ENCODE results near the gene WASL. TPM values are rescaled to one million over a fixed set of nuclear protein-coding genes. Genes with fewer than 3 reads are reported as not detected.

WASL gene
- total RNA-seq, 6 experiments from 2014 or later, result 22.7 to 27.6 (median 26.5) TPM

DNA sequence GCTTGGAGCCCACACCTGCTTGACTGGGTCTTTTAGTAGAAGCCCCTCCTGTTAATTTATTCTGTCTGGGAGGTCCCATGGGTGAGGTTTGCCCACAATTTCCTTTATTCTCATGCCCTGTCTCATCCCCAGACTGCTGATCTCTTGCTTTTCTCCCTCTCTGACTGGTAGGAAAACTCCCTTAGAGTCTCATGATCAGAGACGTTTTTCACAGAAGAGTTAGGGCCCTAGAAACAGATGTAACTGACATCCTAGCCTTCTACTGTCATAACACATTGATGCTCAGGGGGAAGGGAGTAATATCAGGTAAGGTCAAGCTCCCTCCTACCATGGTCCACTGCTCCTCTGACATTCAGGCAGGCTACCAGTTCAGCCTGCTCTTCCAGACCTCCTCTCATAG is 43.7 kb upstream of the WASL start:
- no peak for DNase-seq
- TF ChIP-seq, protein P1, sequence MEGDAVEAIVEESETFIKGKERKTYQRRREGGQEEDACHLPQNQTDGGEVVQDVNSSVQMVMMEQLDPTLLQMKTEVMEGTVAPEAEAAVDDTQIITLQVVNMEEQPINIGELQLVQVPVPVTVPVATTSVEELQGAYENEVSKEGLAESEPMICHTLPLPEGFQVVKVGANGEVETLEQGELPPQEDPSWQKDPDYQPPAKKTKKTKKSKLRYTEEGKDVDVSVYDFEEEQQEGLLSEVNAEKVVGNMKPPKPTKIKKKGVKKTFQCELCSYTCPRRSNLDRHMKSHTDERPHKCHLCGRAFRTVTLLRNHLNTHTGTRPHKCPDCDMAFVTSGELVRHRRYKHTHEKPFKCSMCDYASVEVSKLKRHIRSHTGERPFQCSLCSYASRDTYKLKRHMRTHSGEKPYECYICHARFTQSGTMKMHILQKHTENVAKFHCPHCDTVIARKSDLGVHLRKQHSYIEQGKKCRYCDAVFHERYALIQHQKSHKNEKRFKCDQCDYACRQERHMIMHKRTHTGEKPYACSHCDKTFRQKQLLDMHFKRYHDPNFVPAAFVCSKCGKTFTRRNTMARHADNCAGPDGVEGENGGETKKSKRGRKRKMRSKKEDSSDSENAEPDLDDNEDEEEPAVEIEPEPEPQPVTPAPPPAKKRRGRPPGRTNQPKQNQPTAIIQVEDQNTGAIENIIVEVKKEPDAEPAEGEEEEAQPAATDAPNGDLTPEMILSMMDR (IDR thresholded peaks at IDR 0.05), result no peak
- H3K36me3 Mint-ChIP-seq (ENCODE audit: low read depth), result no peaks in the 10 kb centered on the region
- H3K4me3 Mint-ChIP-seq, result no peak overlapping the region
- H3K4me1 Mint-ChIP-seq (ENCODE audit: low read depth), result no peaks in the 10 kb centered on the region; the same call in 1 of the 2 replicates
- H3K9me3 Mint-ChIP-seq, result no peaks in the 10 kb centered on the region
- H3K27me3 Mint-ChIP-seq (ENCODE audit: insufficient read depth), result no peaks in the 10 kb centered on the region
- no peak overlapping the region for H3K27ac Mint-ChIP-seq

DNA sequence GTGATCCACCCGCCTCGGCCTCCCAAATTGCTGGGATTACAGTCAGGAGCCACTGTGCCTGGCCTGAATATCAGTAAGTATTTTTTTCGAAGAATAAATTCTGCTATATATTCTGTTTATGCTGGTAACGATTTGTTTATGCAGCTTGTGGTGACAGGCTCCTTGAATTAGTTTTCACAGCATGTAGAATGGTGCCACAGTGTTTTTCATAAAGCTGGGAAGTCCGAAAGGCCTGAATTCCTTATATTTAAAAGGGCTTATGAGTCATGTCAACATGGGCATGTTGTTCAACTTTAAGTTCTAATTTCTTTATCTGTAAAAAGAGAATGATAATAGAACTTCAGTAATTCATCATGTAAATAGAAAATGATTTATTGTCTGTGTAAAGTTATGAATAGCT is 42.2 kb upstream of the WASL start:
- TF ChIP-seq, protein P1 (IDR thresholded peaks at IDR 0.05), result no peak
- H3K4me1 Mint-ChIP-seq (ENCODE audit: low read depth), result no peaks in the 10 kb centered on the region
- DNase-seq, result no peak
- H3K27ac Mint-ChIP-seq, result no peak overlapping the region
- no peak overlapping the region for H3K4me3 Mint-ChIP-seq
- H3K36me3 Mint-ChIP-seq (ENCODE audit: low read depth), result no peaks in the 10 kb centered on the region
- no peaks in the 10 kb centered on the region for H3K9me3 Mint-ChIP-seq
- no peaks in the 10 kb centered on the region for H3K27me3 Mint-ChIP-seq (ENCODE audit: insufficient read depth)

DNA sequence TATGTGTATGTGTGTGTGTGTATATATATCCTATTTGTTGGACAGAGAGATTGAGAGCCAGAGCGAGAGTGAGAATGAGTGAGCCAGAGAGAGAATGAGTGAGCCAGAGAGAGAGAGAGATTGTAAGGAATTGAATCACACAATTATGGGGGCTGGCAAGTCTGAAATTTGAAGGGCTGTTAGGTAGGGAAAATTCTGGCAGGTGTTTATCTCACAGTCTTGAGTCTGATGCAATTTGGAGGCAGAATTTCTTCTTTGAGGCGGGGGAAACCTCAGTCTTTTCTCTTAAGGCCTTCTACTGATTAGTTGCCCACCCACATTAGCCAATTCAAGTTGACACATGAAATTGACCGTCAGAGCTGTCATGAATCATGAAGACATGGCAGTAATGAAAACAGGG is 41.0 kb upstream of the WASL start:
- Mint-ChIP-seq H3K27ac (no peak overlapping the region), H3K4me3 (no peak overlapping the region), H3K27me3 (ENCODE audit: insufficient read depth) (no peaks in the 10 kb centered on the region)

DNA sequence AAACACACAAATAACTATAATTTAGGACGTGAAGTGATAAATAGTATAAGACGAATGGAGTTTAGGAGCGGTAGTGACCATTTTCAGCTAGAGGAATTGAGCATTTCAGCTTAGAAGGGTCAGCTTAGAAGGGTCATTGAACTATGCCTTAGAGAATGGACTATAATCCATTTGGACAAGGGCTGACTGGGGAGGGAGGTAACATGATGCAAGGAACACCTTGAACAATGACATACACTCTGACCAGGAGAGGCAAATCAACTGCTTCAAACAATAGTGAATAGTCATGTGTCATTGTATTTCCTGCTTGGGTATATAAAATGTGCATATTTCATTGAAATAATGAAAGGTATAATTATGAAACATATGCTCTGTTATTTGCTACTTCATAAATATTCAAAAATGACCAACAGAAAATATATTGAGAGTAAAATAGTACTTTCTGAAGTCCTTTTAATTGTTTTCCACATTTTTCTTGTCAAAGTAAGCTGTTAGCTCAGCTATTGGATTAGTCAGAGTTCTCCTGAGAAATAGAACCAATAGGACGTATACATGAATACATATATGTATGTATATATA is 40.5 kb upstream of the WASL start:
- H3K4me1 Mint-ChIP-seq (ENCODE audit: low read depth), result no peaks in the 10 kb centered on the region
- DNase-seq, result no peak
- no peaks in the 10 kb centered on the region for H3K27me3 Mint-ChIP-seq (ENCODE audit: insufficient read depth)
- H3K36me3 Mint-ChIP-seq (ENCODE audit: low read depth), result no peaks in the 10 kb centered on the region
- no peak overlapping the region for H3K27ac Mint-ChIP-seq
- H3K9me3 Mint-ChIP-seq, result no peaks in the 10 kb centered on the region
- H3K4me3 Mint-ChIP-seq, result no peak overlapping the region
- TF ChIP-seq, protein P1 (IDR thresholded peaks at IDR 0.05), result no peak

More for the DNA sequence above, 41.0 kb upstream of the WASL start:
- H3K9me3 Mint-ChIP-seq, result no peaks in the 10 kb centered on the region
- no peaks in the 10 kb centered on the region for H3K4me1 Mint-ChIP-seq (ENCODE audit: low read depth)
- TF ChIP-seq, protein P1 (IDR thresholded peaks at IDR 0.05), result no peak
- no peaks in the 10 kb centered on the region for H3K36me3 Mint-ChIP-seq (ENCODE audit: low read depth)
- DNase-seq, result no peak

DNA sequence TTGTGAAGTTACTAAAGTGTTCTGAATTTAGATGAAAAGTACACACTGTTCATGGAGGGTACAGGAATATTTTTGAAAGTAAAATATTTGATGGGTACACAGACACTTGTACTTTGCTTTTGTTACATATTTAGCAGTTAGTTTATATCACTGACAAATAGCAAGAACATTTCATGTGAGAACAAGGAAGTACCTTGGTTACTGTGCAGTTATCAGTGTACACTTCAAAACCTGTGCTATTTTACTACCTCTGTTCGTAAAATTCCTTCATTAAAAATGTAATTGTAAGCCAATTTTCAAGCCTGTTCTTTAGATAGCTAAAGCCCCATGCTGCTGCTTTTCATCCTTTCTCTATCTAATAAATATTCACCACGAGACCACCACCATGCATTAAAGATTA is 39.8 kb upstream of the WASL start:
- Mint-ChIP-seq H3K4me1 (ENCODE audit: low read depth) (no peaks in the 10 kb centered on the region), H3K4me3 (no peak overlapping the region)
- TF ChIP-seq, protein P1 (IDR thresholded peaks at IDR 0.05), result no peak

More for the DNA sequence above, 39.8 kb upstream of the WASL start:
- Mint-ChIP-seq H3K9me3 (no peaks in the 10 kb centered on the region), H3K27me3 (ENCODE audit: insufficient read depth) (no peaks in the 10 kb centered on the region), H3K36me3 (ENCODE audit: low read depth) (no peaks in the 10 kb centered on the region), H3K27ac (no peak overlapping the region)
- DNase-seq, result no peak

Data from HFFc6 (cell line).